GM23248 (cell line): ENCODE measurements around the gene CTIF.

ENCODE experiments used
- EZH2 ChIP-seq: fragments of 200-600 bp; sonication (generic); IDR thresholded peaks from 2 replicates; pipeline ENCODE4 v1.6.1; 2018; ENCODE audit warnings: antibody characterized with exemption, mild to moderate bottlenecking; ENCODE audit not compliant: insufficient read depth, poor library complexity, severe bottlenecking
- EZH2phosphoT487 ChIP-seq: fragments of 200-600 bp; sonication (generic); IDR thresholded peaks from 2 replicates; pipeline ENCODE4 v1.6.1; 2018; ENCODE audit warnings: antibody characterized with exemption, moderate library complexity, mild to moderate bottlenecking, low read depth; ENCODE audit not compliant: insufficient read depth

DNA sequence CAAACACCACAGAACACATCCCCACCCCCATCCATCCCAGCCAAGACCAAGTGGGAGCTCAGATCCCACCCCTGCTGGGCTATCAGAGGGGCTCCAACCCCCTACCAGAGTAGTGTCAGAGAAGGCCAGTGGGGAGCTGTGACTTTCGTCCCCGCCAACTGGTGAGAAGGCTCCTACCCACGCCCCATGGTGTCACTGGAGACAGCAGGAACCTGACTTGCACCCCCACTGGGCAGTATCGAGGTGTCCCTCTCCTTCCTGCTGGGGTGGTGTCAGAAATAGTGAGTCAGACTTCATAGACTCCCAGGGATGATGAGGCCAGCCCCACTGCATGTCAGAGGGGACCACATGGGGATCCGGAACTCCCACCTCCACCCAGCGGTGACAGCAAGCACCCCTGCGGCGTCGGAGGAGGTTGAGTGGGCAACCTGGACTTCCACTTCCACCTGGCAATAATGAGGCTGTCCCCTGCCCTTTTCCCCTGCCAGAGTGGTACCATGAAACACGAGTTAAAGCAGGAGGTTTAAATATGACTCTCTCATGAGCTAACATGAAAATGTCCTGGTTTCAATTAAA lies 106.7 kb downstream of the CTIF start:
- TF ChIP-seq EZH2, result no peak
- no peak for TF ChIP-seq EZH2phosphoT487
